Activated CD8-positive, alpha-beta memory T cell treated with anti-CD3 and anti-CD28 coated beads for 1 hour (primary cell): ENCODE measurements around the gene NUBPL.
"Not testable (repeated sequence)": the region's sequence is repeated elsewhere in the genome, so short reads cannot be mapped to it uniquely, and the experiment has no call there.

ENCODE experiments used
- DNase-seq, 2 donors: peaks; one replicate each; pipeline ENCODE4 v3.0.0-alpha.2; 2020; ENCODE audit warnings: low read depth in 1 of 2; ENCODE audit errors: extremely low read depth in 1 of 2

The NUBPL gene

GRCh38 chr14:31868096-31868495, 306.9 kb downstream of the NUBPL start:
- DNase-seq, result not testable (repeated sequence)

- no peak for DNase-seq
These were observed 315.5 kb downstream of the NUBPL start for GRCh38 chr14:31876741-31877140.

GRCh38 chr14:31877255-31877798, 316.1 kb downstream of the NUBPL start:
- DNase-seq, result no peak

GRCh38 chr14:31879661-31880348, 318.6 kb downstream of the NUBPL start:
- no peak for DNase-seq

- DNase-seq, result no peak
These were observed 319.7 kb downstream of the NUBPL start for GRCh38 chr14:31880935-31881334.

- DNase-seq, result no peak
These were observed 320.5 kb downstream of the NUBPL start for GRCh38 chr14:31881531-31882310.

GRCh38 chr14:31884238-31884637, 323.0 kb downstream of the NUBPL start:
- no peak for DNase-seq

GRCh38 chr14:31884776-31885379, 323.7 kb downstream of the NUBPL start:
- DNase-seq, result no peak

GRCh38 chr14:31886156-31886835, 325.1 kb downstream of the NUBPL start:
- DNase-seq, result no peak

- no peak for DNase-seq
These were observed 326.9 kb downstream of the NUBPL start for GRCh38 chr14:31887929-31888580.

GRCh38 chr14:31889297-31889696, 328.1 kb downstream of the NUBPL start:
- no peak for DNase-seq

- not testable (repeated sequence) for DNase-seq
These were observed 329.0 kb downstream of the NUBPL start for GRCh38 chr14:31890202-31890601.

- DNase-seq, result no peak
These were observed 332.1 kb downstream of the NUBPL start for GRCh38 chr14:31893221-31893757.

- no peak for DNase-seq
These were observed 333.1 kb downstream of the NUBPL start for GRCh38 chr14:31894351-31894750.

- DNase-seq, result no peak
These were observed 334.0 kb downstream of the NUBPL start for GRCh38 chr14:31895206-31895605.

- no peak for DNase-seq
These were observed 334.4 kb downstream of the NUBPL start for GRCh38 chr14:31895646-31896045.

- DNase-seq, result no peak
These were observed 336.5 kb downstream of the NUBPL start for GRCh38 chr14:31897581-31898186.

GRCh38 chr14:31898838-31899528, 337.8 kb downstream of the NUBPL start:
- DNase-seq, result no peak

- DNase-seq, result no peak
These were observed 340.8 kb downstream of the NUBPL start for GRCh38 chr14:31902002-31902401.
